HK-2 (cell line): Measurements from ENCODE around the gene PTPRD.
A peak's percentile ranks its signal among the peaks of the same experiment; 100 is the strongest.

Experiments used
- DNase-seq: peaks from one replicate; pipeline ENCODE4 v3.0.0-alpha.2; 2018; ENCODE audit not compliant: unreplicated experiment

Gene PTPRD

GRCh38 chr9:9753266-9753665, 859.5 kb downstream of the PTPRD start:
- no peak for DNase-seq

GRCh38 chr9:9752722-9753121, 860.1 kb downstream of the PTPRD start:
- no peak for DNase-seq

DNA sequence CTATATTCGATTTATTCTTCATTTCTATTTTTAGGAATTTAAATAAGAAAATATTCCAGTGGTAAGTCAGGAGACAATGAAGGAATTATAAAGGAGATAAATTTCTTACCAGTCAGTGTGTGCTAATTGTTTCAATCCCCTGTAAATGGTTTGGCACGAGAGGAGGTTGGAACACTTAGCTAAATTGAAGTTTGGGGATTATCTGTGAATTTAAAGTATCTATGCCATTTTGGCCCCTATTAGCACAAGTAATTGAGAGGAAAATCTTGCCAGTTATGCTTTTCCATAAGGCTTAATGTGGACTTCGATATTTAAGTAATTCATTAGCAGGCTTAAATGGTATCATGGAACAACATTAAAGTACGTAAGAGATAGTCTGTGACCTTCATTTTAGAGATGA, 860.8 kb downstream of the PTPRD start:
- no peak for DNase-seq

DNA sequence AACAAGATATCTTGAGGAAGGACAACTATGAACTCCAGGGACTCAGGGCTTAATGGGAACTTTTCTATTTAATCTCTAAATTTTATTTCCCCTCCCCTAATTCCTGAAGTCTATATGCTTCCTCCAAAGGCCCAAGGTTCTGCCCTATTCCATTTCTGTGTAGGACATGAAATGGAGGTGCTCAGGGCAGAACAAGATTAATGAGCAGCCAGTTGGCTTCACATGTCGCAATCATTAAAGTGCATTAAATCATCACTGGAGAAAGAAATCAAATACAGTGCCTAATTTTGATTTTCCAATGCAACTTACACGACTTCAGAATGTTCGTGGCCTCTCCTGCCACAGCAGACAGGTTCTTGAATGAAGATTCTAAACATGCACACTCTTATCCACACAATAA, 862.1 kb downstream of the PTPRD start:
- DNase-seq = no peak

DNA sequence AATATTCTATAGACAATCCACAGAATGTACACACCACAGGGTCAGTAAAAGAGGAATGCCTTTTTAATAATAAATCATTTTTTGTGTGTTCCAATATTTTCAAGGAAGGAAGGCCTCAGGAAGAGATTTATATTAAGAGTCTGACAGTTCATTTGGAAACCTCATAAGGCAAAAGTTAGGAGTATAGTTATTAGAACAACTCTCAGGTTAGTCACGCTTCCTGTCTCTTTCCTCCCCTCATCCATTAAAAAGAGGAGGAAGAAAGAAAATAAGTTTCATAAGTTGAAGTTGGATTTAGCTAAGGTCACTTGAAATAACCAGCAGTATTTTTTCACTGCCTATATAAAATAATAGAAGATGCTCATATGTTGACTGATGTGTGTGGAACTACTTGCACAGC, 863.2 kb downstream of the PTPRD start:
- no peak for DNase-seq

GRCh38 chr9:9747787-9748186, 865.0 kb downstream of the PTPRD start:
- DNase-seq = peak; percentile 0

DNA sequence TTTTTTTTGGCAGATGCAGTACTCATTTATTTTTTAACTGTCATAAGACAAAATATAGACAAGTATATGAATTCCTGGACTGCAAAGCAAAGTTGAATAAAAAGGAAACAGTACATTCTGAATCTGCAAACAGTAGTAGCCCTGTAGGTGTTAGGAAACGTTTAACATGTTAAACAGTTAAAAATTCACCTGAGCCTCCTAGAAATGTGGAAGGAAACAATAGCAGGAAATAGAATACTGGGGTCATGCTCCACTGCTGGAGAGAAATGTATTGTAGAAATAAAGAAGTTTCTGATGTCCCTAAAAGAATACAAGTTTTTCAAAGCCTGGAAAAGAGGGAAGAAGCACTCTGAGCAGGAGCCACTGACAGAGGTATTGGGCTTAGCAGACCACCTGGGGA, 866.0 kb downstream of the PTPRD start:
- no peak for DNase-seq

GRCh38 chr9:9743822-9744221, 869.0 kb downstream of the PTPRD start:
- DNase-seq = no peak

DNA sequence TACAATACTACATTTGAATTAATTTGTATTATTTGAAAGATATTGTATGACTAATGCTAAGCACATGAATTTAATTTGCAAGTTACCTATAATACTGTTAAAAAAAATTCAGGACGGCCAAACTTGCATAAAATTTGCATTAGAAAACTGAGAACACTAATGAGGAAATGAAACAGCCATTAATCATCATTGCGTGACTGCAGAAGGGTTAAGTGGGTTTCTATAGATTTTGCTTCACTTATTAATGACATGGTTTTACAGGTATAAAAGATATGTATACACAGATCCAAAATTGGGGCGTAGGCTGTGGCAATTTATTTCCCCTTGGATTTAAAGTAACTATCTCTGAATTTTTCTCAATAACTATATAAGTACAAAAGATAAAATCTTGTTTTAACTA, 882.6 kb downstream of the PTPRD start:
- no peak for DNase-seq

DNA sequence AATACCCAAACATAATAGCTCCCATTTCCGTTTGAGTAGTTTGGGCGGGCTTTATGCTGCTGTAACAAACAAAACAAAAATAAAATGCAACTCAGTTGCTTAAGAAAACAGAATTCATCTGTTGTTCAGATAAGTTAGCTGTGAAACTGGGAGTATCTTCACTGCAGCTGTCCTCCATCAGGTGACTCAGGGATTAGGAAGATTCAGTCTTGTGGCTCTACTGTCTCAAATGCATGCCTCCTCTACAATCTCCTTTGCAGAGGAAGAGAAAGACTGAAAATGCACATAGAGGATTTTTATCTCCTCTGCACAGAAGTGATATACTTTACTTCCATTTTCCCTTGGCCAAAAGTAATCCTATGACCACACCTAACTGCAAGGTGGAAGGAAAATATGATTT, 883.7 kb downstream of the PTPRD start:
- no peak for DNase-seq

- no peak for DNase-seq
These were observed 893.3 kb downstream of the PTPRD start for GRCh38 chr9:9719373-9720112.

GRCh38 chr9:9718691-9719090, 894.1 kb downstream of the PTPRD start:
- no peak for DNase-seq

GRCh38 chr9:9679433-9679832, 933.4 kb downstream of the PTPRD start:
- no peak for DNase-seq

DNA sequence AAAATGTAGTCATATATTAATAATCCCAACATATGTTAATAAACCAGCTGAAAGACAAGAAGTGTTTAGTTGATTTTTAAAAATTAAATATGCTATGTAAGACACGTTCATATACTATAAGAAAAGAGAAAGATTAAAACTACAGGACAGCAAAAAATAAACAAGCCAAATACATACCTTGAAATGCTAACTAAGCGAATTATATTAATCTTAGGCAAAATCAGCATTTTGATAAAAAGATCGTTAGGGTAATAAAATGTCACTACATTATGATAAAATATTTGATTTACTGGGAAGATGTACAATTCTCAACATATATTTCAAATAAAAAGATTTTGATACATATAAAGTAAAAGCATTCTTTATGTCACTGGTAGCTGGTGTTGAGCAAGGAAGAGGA, 938.3 kb downstream of the PTPRD start:
- no peak for DNase-seq

DNA sequence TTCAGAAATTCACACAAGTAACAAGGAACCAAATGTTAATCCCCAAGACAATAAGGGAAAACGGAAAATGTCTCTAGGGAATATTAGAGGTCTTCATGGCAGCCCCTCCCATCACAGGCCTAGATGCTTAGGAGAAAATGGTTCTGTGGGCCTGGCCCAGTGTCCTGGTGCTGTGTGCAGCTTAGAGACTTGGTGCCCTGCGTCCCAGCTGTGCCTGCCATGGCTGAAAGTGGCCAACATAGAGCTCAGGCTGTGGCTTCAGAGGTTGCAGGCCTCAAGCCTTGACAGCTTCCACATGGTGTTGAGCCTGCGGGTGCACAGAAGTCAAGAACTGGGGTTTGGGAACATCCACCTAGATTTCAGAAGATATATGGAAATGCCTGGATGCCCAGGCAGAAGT, 942.3 kb downstream of the PTPRD start:
- no peak for DNase-seq

DNA sequence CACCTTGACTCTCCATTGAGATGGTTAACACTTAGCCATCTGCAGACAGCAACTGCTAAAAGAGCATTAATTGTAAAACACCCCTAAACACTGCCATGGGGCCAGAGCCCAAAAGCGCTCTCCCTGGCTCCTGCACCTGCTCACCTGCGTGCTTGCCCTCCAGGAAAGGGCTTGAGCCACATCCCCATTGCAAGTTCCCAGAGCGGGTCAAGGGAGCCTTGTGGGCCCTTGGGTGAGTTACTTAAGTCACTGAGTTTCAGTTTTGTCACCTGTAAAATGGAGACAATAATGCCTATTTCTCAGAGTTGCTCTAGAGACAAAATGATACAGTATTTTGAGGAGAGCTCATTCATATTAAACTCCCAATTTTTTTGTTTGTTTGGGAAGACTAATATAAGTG, 967.8 kb downstream of the PTPRD start:
- no peak for DNase-seq

DNA sequence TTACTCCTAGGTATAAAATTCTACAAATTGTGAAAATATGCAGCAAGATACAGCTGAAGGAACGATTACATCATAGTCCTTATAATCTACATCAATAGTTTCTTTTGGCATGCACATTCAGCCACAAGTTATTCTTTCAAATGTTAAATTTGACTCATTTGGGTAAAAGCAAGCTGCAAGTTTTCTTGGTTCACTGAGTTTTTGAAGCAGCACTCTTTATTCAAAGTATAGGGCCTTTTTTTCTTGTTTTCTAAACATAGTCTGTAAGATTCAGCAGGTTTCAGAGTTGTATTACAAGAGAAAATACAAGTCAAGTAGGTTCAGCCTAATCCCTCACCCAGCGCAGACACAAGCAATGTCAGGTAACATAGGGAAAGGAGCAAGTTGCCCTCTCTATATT, 981.5 kb downstream of the PTPRD start:
- no peak for DNase-seq

GRCh38 chr9:9625248-9625647, 987.6 kb downstream of the PTPRD start:
- no peak for DNase-seq

- no peak for DNase-seq
These were observed 989.3 kb downstream of the PTPRD start for GRCh38 chr9:9623506-9623905.

- DNase-seq = no peak
These were observed 991.4 kb downstream of the PTPRD start for GRCh38 chr9:9621355-9621940.

DNA sequence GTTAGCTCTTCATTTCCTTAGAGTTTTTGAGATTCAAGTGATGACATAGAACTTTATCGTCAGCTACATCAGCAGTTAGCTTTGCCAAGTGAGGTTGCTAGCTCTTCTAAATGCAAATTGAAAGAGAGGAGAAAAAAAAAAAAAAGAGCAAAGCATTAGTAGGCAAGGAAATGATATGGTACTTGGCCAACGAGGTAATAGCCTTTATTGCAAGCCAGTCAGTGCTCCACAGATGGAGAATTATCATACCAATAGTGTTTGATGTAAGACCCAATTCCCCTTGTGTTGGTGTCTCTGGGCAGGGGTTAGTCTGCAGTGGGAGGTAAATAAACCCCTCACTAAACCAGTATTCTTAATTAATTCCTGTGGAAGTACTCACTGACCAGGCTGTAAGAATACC, 992.1 kb downstream of the PTPRD start:
- no peak for DNase-seq

- DNase-seq = no peak
These were observed 997.7 kb downstream of the PTPRD start for GRCh38 chr9:9615086-9615485.

- DNase-seq = no peak
These were observed 998.2 kb downstream of the PTPRD start for GRCh38 chr9:9614607-9615006.

DNA sequence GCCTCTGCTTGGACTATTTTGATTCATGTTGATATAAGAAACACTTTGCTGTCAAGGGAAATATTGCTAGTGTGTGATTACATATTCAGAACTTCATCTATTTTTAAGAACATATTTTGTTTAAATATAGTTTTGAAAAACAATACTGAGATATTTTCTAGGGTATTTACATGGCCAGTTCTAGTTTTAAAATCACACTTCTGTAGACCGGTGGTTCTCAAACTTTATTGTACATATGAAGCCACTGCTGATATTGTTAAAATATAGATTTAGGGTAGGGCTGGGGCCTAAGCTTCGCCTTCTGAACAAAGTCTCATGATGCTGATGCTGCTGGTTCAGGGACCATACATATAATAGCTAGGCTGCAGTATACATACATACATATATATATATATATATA, 1000.0 kb downstream of the PTPRD start:
- no peak for DNase-seq
